Stomach (tissue), 9 donors: ENCODE data around the gene PTPRM. TPM values are rescaled to one million over a fixed set of nuclear protein-coding genes. Genes with fewer than 3 reads are reported as not detected.

Experiments used
- DNase-seq, 2 donors: peaks; one replicate each; pipeline versions ENCODE4 v3.0.0 to v3.0.0-alpha.2; 2013 to 2019
- H3K27ac ChIP-seq, 5 donors: fragments of 200-600 bp in 4 of 5; sonication (generic) in 4 of 5; one replicate each; pipeline ENCODE4 v1.5.1; 2013 to 2019; ENCODE audit warnings: mild to moderate bottlenecking in 1 of 5, moderate library complexity in 1 of 5
- H3K27me3 ChIP-seq, 3 donors: fragments of 200-600 bp; sonication (generic); one replicate each; pipeline ENCODE4 v1.5.1; 2017 to 2019; ENCODE audit warnings: mixed run types in 1 of 3
- H3K36me3 ChIP-seq, 4 donors: fragments of 200-600 bp; sonication (generic); 1 replicate in 3 of 4; 2 replicates in 1 of 4; pipeline ENCODE4 v1.5.1; 2016 to 2019
- H3K4me1 ChIP-seq, 4 donors: fragments of 200-600 bp; sonication (generic); one replicate each; pipeline ENCODE4 v1.5.1; 2016 to 2019
- H3K4me3 ChIP-seq, 4 donors: fragments of 200-600 bp; sonication (generic) in 3 of 4; one replicate each; pipeline ENCODE4 v1.5.1; 2016 to 2019; ENCODE audit warnings: mild to moderate bottlenecking in 1 of 4
- H3K9me3 ChIP-seq, 4 donors: fragments of 200-600 bp; sonication (generic); one replicate each; pipeline ENCODE4 v1.5.1; 2016 to 2019
- EP300 ChIP-seq: sonication (generic); formaldehyde crosslinking; IDR thresholded peaks from one replicate; pipeline ENCODE4 v1.6.1; 2017; ENCODE audit warnings: antibody characterized with exemption
- POLR2A ChIP-seq, 4 donors: fragments of 450-650 bp; IDR thresholded peaks; one replicate each; pipeline ENCODE4 v1.6.1; 2016; ENCODE audit warnings: antibody characterized with exemption in 4 of 4, control low read depth in 2 of 4, mild to moderate bottlenecking in 1 of 4, moderate library complexity in 1 of 4
- POLR2AphosphoS5 ChIP-seq, 3 donors: sonication (generic); formaldehyde crosslinking; IDR thresholded peaks; one replicate each; pipeline ENCODE4 v1.6.1; 2016; ENCODE audit warnings: antibody characterized with exemption in 3 of 3
- WGBS, 5 donors: extraction: QIAGEN DNeasy Blood & Tissue Kit in 3 of 5; methylation state at CpG; one replicate each; pipeline versions ENCODE4 v1.1.5 to v1.1.7; 2013 to 2018; 5-methylcytosine and 5-hydroxymethylcytosine counted together
- intact Hi-C: fragments of 100-400 bp; cut with DNase I; formaldehyde crosslinking; loops from one replicate; pipeline ENCODE4 v1.15.1; 2023; ENCODE audit warnings: low total_unique reads
- polyA plus RNA-seq, 3 donors: library from polyadenylated mRNA; stranded (reverse); fragments of 200-250 nt; gene quantifications; one replicate each; pipeline ENCODE4 v1.2.3, GENCODE V29; 2013
- total RNA-seq, 5 donors: library from RNA; depleted of rRNA; stranded (reverse); fragments of >200 nt; gene quantifications; one replicate each; pipeline versions ENCODE4 v1.1.0 to v1.2.3, GENCODE V29; 2014 to 2016
- TF ChIP-seq, protein P1 (sequence below), 7 experiments: fragments of 450-650 bp in 4 of 7; fragments of 200-600 bp in 3 of 7; sonication (generic) in 3 of 7; IDR thresholded peaks; one replicate each; pipeline ENCODE4 v1.5.1; 2016 to 2019; ENCODE audit warnings: antibody characterized with exemption in 7 of 7, control low read depth in 2 of 7, mild to moderate bottlenecking in 1 of 7
- donor health status: healthy with polysubstance abuse.
- donor health status: Bipolar disorder and iron deficiency.
- donor health status: healthy.

PTPRM gene
- total and polyA plus RNA-seq, 8 donors: 7.5 to 246 (median 58.2) TPM

DNA sequence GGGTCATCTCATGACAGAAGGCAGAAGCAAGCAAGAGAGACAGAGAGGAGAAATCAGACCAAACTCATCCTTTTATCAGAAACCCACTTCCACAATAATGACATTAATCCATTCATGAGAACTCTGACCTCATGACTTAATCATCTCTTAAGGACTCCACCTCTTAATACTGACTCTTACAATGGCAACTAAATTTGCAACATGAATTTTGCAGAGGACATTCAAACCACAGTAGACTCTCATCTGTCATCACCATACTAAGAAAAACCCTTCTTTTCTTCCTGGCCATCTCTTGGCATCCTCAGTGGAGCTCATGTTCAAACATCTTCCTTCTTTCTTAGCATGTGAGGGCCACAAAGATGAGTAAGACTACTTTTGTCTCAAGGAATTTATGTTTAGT lies 565.9 kb downstream of the PTPRM start:
- Histone ChIP-seq H3K4me3 (no peak overlapping the region), H3K4me1 (no peaks in the 10 kb centered on the region), H3K36me3 (no peaks in the 10 kb centered on the region), H3K27me3 (no peaks in the 10 kb centered on the region), H3K9me3 (no peaks in the 10 kb centered on the region), H3K27ac (no peak overlapping the region)
- TF ChIP-seq, protein P1, sequence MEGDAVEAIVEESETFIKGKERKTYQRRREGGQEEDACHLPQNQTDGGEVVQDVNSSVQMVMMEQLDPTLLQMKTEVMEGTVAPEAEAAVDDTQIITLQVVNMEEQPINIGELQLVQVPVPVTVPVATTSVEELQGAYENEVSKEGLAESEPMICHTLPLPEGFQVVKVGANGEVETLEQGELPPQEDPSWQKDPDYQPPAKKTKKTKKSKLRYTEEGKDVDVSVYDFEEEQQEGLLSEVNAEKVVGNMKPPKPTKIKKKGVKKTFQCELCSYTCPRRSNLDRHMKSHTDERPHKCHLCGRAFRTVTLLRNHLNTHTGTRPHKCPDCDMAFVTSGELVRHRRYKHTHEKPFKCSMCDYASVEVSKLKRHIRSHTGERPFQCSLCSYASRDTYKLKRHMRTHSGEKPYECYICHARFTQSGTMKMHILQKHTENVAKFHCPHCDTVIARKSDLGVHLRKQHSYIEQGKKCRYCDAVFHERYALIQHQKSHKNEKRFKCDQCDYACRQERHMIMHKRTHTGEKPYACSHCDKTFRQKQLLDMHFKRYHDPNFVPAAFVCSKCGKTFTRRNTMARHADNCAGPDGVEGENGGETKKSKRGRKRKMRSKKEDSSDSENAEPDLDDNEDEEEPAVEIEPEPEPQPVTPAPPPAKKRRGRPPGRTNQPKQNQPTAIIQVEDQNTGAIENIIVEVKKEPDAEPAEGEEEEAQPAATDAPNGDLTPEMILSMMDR (IDR thresholded peaks at IDR 0.05): no peak
- no peak for TF ChIP-seq POLR2AphosphoS5 (IDR thresholded peaks at IDR 0.05)
- no peak for TF ChIP-seq POLR2A (IDR thresholded peaks at IDR 0.05)
- no peak for TF ChIP-seq EP300
- DNase-seq: no peak
- intact Hi-C loops: no loop called here

DNA sequence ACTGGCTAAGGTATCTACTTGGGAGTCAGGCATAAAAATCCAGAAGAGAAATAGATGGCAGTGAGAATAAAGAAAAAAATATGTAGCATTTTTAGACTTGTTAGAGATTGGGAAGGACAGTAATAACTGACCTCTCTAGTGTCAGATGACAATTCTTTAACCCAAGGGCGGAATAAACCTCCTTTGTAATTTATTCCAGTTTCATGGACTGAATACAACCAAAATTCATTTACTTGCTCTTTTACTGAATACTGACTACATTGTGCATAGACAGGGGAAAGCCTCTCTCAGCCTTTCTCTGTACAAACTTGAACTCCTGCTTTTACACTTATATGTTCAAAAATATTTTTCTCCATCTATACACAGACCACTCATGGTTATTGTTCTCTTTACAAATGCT lies 566.8 kb downstream of the PTPRM start:
- TF ChIP-seq POLR2A (IDR thresholded peaks at IDR 0.05): no peak
- no peak for TF ChIP-seq POLR2AphosphoS5 (IDR thresholded peaks at IDR 0.05)
- H3K27ac ChIP-seq: no peak overlapping the region
- no peaks in the 10 kb centered on the region for H3K4me1 ChIP-seq
- H3K36me3 ChIP-seq: no peaks in the 10 kb centered on the region
- no peaks in the 10 kb centered on the region for H3K9me3 ChIP-seq
- no peaks in the 10 kb centered on the region for H3K27me3 ChIP-seq
- intact Hi-C loops: no loop called here
- H3K4me3 ChIP-seq: no peak overlapping the region
- DNase-seq: no peak
- WGBS, 5 donors: 88 to 94% (median 93%) methylated on average over 1 of the region's 1 CpG

- intact Hi-C loops: no loop called here
- peak in 1 of 2 donors; percentile 12 for DNase-seq
- peak overlapping the region in 4 of 5 donors; percentile 43 to 66 (median 54) for H3K27ac ChIP-seq
Observed at GRCh38 chr18:8139127-8139527, 572.0 kb downstream of the PTPRM start.

GRCh38 chr18:8139891-8140406 lies 572.8 kb downstream of the PTPRM start:
- Histone ChIP-seq H3K36me3 (peaks cover 0 to 16% (median 11%) of the 10 kb centered on the region in 4 donors), H3K4me3 (no peak overlapping the region), H3K27ac (peak overlapping the region in 4 of 5 donors; percentile 43 to 66 (median 54)), H3K4me1 (peaks cover 3 to 15% (median 9%) of the 10 kb centered on the region in 4 donors), H3K27me3 (no peaks in the 10 kb centered on the region), H3K9me3 (no peaks in the 10 kb centered on the region)
- no peak for TF ChIP-seq POLR2A (IDR thresholded peaks at IDR 0.05)
- peak in 1 of 3 donors; percentile 16 for TF ChIP-seq POLR2AphosphoS5 (IDR thresholded peaks at IDR 0.05)
- TF ChIP-seq EP300: no peak
- TF ChIP-seq, protein P1 (IDR thresholded peaks at IDR 0.05): no peak
- 74 to 88% (median 82%) methylated on average over 4 to 7 of the region's 7 CpGs for WGBS, 5 donors
- no peak for DNase-seq
- intact Hi-C loops: no loop called here

More at GRCh38 chr18:8139127-8139527, 572.0 kb downstream of the PTPRM start:
- WGBS, 5 donors: 64 to 72% (median 65%) methylated on average over 10 of the region's 10 CpGs
- no peak for TF ChIP-seq POLR2A (IDR thresholded peaks at IDR 0.05)
- TF ChIP-seq POLR2AphosphoS5 (IDR thresholded peaks at IDR 0.05): no peak
- TF ChIP-seq, protein P1 (IDR thresholded peaks at IDR 0.05): no peak
- no peak for TF ChIP-seq EP300
- Histone ChIP-seq H3K4me3 (no peak overlapping the region), H3K4me1 (peaks cover 3 to 15% (median 9%) of the 10 kb centered on the region in 4 donors), H3K9me3 (no peaks in the 10 kb centered on the region), H3K36me3 (peaks cover 0 to 8% (median 5%) of the 10 kb centered on the region in 4 donors), H3K27me3 (no peaks in the 10 kb centered on the region)

DNA sequence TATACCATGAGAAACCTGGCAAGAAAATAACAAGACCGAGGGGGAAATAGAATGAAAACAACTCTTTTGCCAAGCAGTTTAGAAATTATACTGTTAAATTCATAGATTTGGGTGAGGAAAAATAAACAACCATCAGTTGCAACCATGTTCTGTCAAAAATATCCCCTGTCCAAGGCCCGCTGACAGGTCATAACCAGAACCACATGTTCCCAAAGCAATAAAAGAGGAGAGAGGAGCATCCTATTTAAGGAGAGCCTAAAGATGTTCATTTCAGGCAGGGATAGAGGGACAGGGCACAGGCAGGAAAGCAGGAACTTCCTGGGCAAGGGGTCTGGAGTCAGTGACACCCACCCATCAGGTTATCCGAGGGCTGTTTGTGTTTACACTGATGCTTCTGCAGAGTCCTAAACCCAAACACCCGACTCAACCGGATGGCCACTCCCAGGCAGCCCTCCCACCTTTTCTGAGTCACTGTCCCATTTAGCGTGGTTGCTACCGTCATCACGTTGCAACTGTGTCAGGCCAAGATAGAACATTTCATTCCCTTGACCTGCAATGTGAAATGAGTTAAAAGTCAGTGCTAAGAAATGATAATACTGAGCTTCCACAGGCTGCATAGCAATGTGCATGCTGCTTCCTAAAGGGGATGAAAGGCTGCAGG lies 573.9 kb downstream of the PTPRM start:
- TF ChIP-seq POLR2A (IDR thresholded peaks at IDR 0.05) (no peak), EP300 (peak; percentile 30), POLR2AphosphoS5 (IDR thresholded peaks at IDR 0.05) (peak in 1 of 3 donors; percentile 58)
- TF ChIP-seq, protein P1 (IDR thresholded peaks at IDR 0.05): no peak
- Histone ChIP-seq H3K4me3 (no peak overlapping the region), H3K27ac (peak overlapping the region in 4 of 5 donors; percentile 22 to 66 (median 38)), H3K27me3 (no peaks in the 10 kb centered on the region), H3K36me3 (peaks cover 0 to 25% (median 15%) of the 10 kb centered on the region in 4 donors), H3K4me1 (peaks cover 3 to 15% (median 9%) of the 10 kb centered on the region in 4 donors), H3K9me3 (peaks cover 0 to 2% (median 0%) of the 10 kb centered on the region in 4 donors)
- intact Hi-C loops: no loop called here
- DNase-seq: no peak
- 67 to 80% (median 73%) methylated on average over 8 of the region's 8 CpGs for WGBS, 5 donors
